Measurements from ENCODE around the gene XPR1. TPM values are rescaled to one million over a fixed set of nuclear protein-coding genes. Genes with fewer than 3 reads are reported as not detected.
"Not testable (repeated sequence)": the region's sequence is repeated elsewhere in the genome, so short reads cannot be mapped to it uniquely, and the experiment has no call there.

XPR1 gene
- total RNA-seq, 4 donors from 2014 or later: 16.8 to 25.3 (median 18.8) TPM

DNA sequence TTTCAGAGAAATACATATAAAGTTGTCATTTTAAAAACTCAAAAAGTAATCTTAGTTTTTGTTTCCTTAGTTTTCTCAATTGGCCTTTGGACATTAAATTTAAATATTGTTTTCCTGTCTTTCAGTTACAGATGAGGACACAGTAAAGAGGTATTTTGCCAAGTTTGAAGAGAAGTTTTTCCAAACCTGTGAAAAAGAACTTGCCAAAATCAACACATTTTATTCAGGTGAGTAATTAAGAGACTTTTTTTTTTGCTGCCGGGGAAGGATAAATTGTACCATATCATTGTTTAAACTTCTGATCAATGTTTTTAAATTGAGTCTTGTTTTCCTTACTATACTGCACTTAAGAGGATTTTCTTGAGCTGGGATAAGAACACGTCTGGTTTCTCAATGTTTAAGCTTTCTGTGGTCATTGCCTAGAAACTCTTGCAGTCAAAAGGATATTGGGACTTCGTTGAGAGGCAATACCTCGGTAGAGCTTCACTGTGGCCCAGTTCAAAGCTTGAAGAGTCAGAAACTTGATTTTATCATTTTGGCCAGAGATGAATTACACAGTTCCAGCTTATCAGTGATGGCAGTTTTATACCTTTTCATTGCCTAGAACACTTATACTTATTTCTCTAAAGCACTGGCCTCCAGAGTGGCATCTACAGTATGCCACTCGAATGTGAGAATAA lies 155.9 kb downstream of the XPR1 start:
- peaks cover 0 to 19% (median 0%) of the 10 kb centered on the region in 3 donors for H3K36me3 ChIP-seq
- WGBS, 2 donors: 91 to 92% methylated on average over 5 of the region's 5 CpGs

DNA sequence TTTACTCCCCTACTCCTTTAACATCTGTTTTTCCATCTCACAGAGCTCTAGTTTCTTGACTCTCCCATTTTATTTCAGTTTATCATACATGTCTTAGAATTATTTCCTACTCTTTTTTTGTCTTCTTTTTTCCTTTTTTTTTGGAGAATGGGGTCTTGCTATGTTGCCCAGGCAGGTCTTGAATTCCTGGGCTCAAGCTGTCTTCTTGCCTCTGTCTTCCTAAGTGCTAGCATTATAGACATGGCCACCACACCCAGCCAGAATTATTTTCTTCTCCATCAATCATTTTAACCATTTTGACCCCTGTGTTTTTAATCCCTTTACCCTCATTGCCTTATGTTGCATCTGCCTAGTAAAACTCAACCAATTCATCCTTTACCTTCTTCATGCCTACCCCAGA lies 157.6 kb downstream of the XPR1 start:
- no peak for DNase-seq (ENCODE audit: low spot score in 2 of 2)
- H3K36me3 ChIP-seq: peaks cover 0 to 19% (median 0%) of the 10 kb centered on the region in 3 donors
- H3K9me3 ChIP-seq: no peaks in the 10 kb centered on the region
- H3K4me3 ChIP-seq: no peak overlapping the region
- no peaks in the 10 kb centered on the region for H3K27me3 ChIP-seq
- TF ChIP-seq, protein P1, sequence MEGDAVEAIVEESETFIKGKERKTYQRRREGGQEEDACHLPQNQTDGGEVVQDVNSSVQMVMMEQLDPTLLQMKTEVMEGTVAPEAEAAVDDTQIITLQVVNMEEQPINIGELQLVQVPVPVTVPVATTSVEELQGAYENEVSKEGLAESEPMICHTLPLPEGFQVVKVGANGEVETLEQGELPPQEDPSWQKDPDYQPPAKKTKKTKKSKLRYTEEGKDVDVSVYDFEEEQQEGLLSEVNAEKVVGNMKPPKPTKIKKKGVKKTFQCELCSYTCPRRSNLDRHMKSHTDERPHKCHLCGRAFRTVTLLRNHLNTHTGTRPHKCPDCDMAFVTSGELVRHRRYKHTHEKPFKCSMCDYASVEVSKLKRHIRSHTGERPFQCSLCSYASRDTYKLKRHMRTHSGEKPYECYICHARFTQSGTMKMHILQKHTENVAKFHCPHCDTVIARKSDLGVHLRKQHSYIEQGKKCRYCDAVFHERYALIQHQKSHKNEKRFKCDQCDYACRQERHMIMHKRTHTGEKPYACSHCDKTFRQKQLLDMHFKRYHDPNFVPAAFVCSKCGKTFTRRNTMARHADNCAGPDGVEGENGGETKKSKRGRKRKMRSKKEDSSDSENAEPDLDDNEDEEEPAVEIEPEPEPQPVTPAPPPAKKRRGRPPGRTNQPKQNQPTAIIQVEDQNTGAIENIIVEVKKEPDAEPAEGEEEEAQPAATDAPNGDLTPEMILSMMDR (IDR thresholded peaks at IDR 0.05): no peak
- TF ChIP-seq EP300 (IDR thresholded peaks at IDR 0.05): no peak
- TF ChIP-seq POLR2A (IDR thresholded peaks at IDR 0.05): no peak
- peaks cover 0 to 19% (median 2%) of the 10 kb centered on the region in 4 donors for H3K4me1 ChIP-seq
- H3K27ac ChIP-seq: no peak overlapping the region

More for the DNA sequence above, 155.9 kb downstream of the XPR1 start:
- H3K9me3 ChIP-seq: no peaks in the 10 kb centered on the region
- TF ChIP-seq EP300 (IDR thresholded peaks at IDR 0.05) (no peak), POLR2A (IDR thresholded peaks at IDR 0.05) (no peak)
- TF ChIP-seq, protein P1 (IDR thresholded peaks at IDR 0.05): no peak
- H3K27ac ChIP-seq: no peak overlapping the region
- no peak overlapping the region for H3K4me3 ChIP-seq
- H3K4me1 ChIP-seq: peaks cover 0 to 10% (median 2%) of the 10 kb centered on the region in 4 donors
- no peaks in the 10 kb centered on the region for H3K27me3 ChIP-seq
- DNase-seq (ENCODE audit: low spot score in 2 of 2): no peak

DNA sequence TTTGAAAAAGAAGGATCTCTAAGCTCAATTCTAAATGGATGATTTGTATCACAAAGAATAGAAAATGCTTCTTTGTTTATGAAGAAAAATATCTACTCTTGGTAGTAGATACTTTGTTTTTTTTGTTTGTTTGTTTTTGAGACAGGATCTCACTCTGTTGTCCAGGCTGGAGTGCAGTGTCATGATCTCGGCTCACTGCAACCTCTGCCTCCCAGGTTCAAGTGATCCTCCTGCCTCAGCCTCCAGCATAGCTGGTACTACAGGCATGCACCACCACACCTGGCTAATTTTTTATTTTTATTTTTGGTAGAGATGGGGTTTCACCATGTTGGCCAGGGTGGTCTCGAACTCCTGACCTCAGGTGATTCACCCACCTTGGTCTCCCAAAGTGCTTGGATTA lies 159.3 kb downstream of the XPR1 start:
- Histone ChIP-seq H3K36me3 (peaks cover 0 to 19% (median 0%) of the 10 kb centered on the region in 3 donors), H3K4me1 (peaks cover 0 to 19% (median 2%) of the 10 kb centered on the region in 4 donors)
- H3K4me3 ChIP-seq; H3K9me3 ChIP-seq; H3K27me3 ChIP-seq; DNase-seq (ENCODE audit: low spot score in 2 of 2); H3K27ac ChIP-seq: not testable (repeated sequence)
- WGBS, 2 donors: 93 to 94% methylated on average over 2 of the region's 2 CpGs

DNA sequence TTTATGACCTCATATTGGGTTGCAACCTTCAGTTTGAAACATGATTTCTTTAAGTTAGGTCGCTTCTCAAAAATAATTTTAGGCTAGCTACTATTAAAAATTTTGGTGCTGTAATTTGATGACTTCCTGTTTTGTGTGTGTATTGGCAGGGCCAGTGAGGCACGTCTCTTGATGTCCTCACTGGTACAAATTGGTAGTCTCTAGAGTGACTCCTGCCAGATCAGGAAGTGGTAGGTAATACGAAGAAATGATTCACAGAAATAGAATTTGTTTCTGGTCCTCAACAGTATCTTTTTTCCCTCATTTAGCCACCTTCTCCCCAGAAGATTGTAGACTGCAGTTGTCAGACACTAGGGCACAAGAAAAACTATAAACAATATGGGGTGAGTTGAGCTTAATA lies 160.0 kb downstream of the XPR1 start:
- WGBS, 2 donors: 74 to 77% methylated on average over 3 of the region's 3 CpGs
- Histone ChIP-seq H3K9me3 (no peaks in the 10 kb centered on the region), H3K27me3 (no peaks in the 10 kb centered on the region), H3K4me1 (peaks cover 0 to 19% (median 2%) of the 10 kb centered on the region in 4 donors), H3K4me3 (no peak overlapping the region), H3K36me3 (peaks cover 0 to 19% (median 0%) of the 10 kb centered on the region in 3 donors), H3K27ac (no peak overlapping the region)
- TF ChIP-seq, protein P1 (IDR thresholded peaks at IDR 0.05): no peak
- TF ChIP-seq EP300 (IDR thresholded peaks at IDR 0.05): no peak
- TF ChIP-seq POLR2A (IDR thresholded peaks at IDR 0.05): no peak
- no peak for DNase-seq (ENCODE audit: low spot score in 2 of 2)

DNA sequence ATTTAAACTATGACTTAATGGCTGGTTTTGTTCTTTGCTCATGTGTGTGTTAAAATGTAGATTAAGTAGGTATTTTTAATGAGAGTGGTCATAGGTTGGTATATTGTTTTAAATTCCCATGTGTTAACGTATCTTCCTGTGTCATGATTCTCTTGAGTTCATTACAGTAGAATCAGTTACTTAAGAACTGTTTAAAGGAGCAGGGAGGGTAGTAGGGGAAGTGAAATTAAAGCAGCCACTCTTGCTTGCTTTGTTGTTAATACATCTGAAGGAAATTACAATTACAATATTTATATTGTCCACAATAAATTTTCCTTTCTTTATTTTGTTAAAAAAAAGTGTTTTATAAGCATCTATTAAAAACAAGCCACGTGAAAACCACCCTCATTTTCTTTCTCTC lies 161.6 kb downstream of the XPR1 start:
- TF ChIP-seq POLR2A (IDR thresholded peaks at IDR 0.05) (no peak), EP300 (IDR thresholded peaks at IDR 0.05) (no peak)
- TF ChIP-seq, protein P1 (IDR thresholded peaks at IDR 0.05): no peak
- H3K27me3 ChIP-seq: no peaks in the 10 kb centered on the region
- DNase-seq (ENCODE audit: low spot score in 2 of 2): no peak
- peaks cover 0 to 19% (median 2%) of the 10 kb centered on the region in 4 donors for H3K4me1 ChIP-seq
- H3K4me3 ChIP-seq: no peak overlapping the region
- 59 to 62% methylated on average over 2 of the region's 2 CpGs for WGBS, 2 donors
- H3K36me3 ChIP-seq: peaks cover 0 to 12% (median 0%) of the 10 kb centered on the region in 3 donors
- no peaks in the 10 kb centered on the region for H3K9me3 ChIP-seq
- no peak overlapping the region for H3K27ac ChIP-seq
